ENCODE measurements around the gene CLDN3.

Gene CLDN3

DNA sequence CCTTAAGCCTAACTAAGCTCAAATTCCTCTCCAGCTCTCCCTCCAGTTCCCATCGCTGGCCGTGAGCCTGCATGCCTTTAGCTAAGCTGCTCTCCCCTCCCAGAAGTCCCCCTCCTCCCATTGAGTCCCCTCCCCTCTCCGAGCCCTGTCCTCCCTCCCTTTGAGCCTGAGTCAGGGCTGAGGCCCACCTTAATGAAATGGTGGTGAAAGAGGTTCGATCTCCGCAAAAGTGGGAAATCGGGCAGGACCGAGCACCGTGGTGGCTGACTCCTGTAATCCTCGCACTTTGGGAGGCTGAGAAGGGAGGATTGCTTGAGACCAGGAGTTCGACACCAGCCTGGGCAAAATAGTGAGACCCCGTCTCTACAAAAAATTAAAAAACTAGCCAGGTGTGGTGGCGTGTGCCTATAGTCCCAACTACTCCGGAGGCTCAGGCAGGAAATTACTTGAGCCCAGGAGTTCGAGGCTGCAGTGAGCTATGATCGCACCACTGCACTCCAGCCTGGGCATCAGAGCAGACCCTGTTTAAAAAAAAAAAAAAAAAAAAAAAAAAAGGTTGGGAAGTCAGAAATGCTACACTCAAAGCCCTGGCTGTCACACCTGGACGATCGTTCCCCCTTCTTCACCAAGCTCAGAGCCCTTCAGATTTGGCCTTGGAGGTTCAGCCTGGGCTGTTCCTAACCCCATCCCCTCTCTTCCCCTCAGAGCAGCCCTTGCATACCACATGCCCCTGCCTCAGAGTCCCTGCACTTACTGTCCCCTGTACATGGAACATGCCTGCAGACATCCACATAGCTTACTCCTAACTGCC is 995 bp upstream of the CLDN3 start:
- DNase-seq (ENCODE audit: low spot score) = no peak

DNA sequence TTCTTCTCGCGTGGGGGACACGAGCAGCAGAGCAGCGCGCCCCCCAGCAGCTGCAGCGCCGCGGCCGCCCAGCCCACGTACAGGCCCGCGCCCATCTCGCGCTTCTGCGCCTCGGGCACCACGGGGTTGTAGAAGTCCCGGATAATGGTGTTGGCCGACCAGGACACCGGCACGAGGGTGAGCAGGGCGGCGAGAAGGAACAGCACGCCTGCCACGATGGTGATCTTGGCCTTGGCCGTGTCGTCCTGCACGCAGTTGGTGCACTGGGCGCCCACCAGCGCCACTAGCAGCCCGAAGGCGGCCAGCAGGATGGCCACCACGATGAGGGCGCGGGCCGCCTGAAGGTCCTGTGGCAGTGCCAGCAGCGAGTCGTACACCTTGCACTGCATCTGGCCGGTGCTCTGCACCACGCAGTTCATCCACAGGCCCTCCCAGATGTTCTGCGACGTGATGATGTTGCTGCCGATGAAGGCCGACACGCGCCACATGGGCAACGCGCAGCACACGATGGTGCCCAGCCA is 529 bp downstream of the CLDN3 start:
- DNase-seq (ENCODE audit: low spot score) = no peak

DNA sequence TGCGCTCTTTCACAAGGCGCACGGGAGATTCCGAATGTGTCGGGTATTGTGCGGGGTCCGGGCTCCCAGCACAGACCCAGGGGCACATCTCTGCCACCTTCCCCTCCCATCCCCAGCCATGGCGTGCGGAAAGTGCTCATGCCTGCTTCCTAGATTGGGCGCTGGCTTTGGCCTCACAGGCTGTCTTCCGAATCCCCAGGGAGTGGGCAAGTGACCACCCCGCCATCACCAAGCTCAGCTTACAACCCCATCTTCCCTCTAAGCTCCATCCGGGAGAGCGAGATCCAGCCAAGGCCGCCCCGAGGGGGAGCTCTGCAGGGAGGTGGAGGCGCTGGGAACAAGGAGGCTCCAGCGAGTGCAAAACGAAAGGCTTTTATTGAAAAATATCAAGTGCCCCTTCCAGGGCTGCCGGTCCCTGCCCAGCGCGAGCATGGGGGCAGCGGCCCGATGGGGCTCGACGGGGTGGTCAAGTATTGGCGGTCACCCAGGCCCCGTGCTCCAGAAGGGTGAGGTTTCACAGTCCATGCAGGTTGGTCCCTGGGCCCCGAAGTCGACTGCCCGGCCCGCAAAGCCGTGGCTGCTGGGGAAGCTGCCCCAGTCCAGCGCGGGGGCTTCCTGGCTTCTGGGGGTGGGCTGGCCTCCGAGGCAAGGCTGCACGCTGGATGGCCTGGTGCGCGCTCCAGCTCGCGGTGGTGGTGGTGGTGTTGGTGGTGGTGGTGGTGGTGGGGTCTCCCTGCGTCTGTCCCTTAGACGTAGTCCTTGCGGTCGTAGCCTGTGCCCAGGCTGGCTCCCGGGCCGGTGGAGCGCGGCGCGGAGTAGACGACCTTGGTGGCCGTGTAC is 1.2 kb downstream of the CLDN3 start:
- DNase-seq (ENCODE audit: low spot score) = no peak

DNA sequence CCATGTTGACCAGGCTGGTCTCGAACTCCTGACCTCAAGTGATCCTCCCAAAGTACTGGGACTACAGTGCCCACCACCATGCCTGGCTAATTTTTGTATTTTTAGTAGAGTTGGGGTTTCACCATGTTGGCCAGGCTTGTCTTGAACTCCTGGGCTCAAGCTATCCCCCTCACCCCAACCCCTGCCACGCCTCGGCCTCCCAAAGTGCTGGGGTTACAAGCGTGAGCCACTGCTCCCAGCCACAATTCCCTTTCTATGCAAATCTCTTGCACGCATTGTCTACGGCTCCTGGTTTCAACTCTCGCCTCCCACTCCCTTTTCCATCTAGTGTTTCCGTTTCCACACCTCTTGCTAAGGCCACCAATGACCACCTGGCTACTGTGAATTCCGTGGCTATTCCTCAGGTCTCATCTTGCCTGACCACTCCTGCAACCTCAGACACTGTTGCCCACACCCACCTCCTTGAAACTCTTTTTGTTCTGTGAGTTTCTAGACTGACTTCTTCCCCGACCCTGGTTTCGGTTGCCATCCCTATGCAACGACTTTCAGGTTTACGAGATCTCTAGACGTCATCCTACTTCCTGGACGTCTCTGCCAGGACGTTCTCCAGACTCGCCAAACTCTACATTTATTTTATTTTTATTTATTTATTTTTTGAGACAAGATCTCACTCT is 3.4 kb downstream of the CLDN3 start:
- DNase-seq (ENCODE audit: low spot score) = no peak

DNA sequence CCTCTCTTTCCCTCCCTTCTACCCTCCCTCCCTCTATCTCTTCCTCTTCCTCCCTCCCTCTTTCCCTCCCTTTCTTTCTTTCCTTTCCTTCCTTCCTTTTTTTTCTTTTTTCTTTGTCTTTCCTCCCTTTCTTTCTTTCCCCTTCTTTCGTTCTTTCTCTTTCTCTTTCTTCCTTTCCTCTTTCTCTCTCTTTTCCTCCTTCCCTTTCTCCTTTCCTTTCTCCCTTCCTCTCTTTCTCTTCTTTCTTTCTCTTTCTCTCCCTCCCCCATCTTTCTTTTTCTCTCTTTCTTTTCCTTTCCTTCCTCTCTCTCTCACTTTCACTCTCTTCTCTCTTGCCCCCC is 7.4 kb downstream of the CLDN3 start:
- DNase-seq (ENCODE audit: low spot score) = no peak

DNA sequence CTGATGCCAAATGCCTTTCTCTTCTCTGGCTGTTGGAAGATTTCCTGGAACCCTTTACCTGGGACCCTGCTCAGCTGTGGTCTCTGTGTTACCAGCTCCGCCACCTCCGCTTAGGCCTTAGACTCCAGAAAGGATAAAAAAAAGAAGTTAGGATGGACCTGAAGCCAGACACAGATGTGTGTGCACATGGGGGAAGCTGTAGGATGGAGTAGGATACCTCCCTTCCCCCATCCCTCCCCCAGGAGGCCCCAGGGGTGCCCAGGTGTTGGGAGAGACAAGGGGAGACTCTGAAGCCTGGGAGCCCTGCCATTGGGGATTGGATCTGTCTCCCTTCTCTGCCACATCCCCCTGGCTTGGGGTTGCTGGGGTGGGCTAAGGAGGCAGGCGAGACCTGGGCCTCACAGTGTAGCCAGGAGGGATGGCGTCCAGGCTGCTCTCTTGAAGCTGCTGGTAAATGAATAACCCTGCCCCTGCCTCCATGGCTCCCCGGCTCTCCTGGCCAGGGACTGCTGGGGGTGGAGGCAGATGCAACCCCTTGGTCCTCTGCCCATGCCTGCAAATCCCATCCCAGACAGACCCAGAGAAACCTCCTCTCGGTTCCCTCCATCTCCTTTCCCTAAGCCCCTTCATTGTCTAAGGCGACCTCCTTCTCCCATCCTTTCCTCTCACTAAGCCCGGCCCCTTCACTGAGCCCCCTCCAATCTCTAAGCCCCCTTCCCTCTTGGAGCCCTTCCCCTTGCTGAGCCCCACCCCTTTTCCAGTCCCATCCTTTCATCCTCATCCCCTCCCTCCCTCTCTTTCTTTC is 8.0 kb downstream of the CLDN3 start:
- DNase-seq (ENCODE audit: low spot score) = no peak

DNA sequence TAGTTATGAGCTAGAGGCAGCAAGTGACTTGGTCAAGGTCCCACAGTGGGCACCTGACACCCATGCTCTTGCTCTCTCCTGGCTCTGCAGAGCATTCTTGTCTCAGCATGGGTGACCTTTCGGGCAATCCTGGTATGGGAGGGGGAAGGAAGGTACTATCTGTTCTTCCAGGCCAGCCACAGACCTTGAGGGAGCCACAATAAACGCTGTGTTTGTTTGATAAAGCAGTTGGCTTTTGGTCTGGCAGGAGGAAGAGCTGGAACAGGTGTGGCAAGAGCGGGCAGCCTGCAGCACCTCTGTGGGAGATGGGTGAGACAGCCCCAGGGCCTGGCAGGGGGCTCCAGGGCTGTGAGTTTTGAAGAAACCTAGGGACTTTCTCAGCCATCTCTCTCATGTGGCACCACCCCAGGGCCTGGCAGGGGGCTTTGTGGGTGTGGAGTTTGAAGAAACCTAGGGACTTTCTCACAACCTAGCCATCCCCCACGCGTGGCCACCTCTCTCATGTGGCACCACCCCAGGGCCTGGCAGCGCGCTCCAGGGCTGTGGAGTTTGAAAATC is 11.4 kb downstream of the CLDN3 start:
- DNase-seq (ENCODE audit: low spot score) = no peak

DNA sequence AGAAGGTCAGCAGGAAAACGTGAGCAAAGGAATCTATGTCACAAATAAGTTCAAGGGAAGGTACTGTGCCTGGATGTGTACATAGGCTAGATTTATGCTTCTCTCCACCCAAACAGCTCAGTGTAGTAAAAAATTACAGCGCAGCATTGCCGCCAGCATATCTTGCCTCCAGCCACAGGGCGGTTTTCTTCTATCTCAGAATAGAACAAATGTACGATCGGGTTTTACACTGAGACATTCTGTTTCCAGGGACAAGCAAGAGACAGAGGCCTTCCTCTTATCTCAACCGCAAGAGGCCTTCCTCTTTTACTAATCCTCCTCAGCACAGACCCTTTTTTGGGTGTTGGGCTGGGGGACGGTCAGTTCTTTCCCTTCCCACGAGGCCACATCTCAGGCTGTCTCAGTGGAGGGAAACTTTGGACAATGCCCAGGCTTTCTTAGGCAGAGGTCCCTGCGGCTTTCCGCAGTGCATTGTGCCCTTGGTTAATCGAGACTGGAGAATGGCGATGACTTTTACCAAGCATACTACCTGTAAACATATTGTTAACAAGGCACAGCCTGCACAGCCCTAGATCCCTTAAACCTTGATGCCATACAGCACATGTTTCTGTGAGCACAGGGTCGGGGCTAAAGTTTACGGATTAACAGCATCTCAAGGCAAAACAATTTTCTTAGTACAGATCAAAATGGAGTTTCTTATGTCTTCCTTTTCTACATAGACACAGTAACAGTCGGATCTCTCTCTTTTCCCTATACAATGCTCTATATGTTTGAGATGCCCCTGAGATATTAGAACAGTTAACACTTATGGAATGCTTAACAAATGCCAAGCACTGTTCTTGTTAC is 19.9 kb downstream of the CLDN3 start:
- no peak for DNase-seq (ENCODE audit: low spot score)

DNA sequence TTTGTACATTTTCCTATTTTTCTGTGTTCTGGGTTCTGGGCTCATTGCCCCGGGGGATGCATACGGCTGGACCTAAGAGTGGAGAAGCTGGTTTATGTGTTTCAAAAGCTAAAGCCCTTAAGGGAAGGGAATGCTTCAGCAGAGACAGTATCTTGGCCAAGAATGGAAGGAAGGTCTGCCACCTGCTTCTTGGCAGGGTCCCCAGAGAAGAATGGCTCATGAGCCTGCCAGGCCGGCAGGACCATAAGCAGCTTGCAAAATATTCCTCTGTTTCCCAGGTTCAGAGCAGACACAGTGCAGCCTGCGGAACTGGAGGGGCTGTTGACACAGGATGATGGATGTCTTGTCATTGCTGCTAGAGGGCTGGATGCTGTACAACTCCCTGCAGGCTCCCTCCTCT is 23.7 kb downstream of the CLDN3 start:
- no peak for DNase-seq (ENCODE audit: low spot score)

DNA sequence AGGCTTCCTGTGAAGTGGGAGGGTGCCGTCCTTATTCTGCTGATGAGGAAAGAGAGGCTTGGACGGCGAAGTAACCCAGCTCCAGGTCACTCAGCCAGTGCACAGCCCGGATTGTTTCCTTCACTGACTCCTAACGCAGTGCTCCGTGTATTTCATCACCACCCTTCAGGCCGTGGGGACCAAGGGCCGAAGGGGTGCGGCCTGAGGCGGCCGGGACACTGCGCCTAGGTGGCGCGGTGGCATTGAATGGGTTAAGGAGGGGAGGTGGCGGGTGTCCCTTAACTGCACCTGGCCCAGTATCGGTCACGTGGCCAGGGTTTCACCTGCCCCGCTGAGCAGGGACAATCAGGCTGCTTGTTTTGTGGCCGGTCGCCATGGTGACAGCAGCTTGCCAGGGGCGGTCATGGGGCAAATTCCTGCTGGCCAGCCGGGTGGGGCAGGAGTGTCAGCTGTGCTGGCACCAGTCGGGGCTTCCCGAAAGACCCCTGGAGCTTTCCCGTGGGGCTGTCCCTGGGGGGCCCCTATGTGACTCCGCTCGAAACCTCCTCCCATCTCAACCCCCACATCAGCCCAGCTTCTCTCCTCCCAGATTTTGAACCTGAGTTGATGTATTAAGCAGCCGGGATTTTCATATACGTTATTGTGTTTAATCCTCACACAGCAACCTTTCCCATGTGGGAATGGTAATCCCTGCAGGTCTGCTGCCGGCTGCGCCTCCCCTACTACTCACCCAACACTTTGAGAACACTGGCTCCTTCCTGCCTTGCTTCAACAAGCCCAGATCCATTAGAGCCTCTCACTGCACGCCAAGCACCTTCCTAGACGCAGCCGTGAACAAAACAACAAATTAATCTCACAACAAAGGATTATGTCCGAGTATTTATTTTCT is 27.1 kb downstream of the CLDN3 start:
- DNase-seq (ENCODE audit: low spot score) = no peak

DNA sequence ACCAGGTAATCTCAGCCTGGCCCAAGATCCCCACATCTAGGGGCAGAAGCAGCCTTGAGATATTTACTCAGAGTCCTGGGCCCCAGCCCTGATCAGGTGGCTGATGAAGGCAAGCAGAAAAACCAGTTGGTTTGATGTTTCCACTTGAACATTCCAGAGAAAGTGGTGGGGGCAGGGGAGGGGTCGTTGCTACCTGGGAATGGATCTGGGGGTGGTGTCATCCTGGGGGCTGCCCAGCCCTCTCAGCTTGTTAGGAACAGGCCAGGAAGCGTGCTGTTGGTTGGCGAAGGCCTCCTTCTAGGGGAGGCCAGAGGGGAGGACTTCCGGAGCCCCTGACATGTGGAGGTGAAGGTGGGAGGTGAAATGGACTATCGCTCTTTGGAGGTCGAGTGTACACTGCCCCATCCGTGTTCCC is 27.7 kb downstream of the CLDN3 start:
- DNase-seq (ENCODE audit: low spot score) = no peak

DNA sequence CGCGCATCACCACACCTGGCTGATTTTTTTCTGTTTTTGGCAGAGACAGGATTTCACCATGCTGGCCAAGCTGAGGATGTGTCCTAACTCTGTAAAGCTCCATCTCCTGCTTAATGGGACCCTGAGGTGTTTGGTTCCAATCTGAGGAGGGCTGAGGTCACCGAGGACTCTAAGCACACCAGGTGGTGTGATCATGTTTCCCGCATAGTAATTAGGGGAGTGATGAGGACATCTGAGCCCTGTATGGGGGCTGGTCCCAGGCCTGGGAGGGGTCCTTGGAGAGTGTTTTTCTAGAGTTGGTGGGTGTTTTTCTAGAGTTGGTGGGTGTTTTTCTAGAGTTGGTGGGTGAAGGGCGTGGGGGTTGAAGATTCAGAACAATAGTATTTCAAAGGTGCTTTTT is 28.5 kb downstream of the CLDN3 start:
- no peak for DNase-seq (ENCODE audit: low spot score)

DNA sequence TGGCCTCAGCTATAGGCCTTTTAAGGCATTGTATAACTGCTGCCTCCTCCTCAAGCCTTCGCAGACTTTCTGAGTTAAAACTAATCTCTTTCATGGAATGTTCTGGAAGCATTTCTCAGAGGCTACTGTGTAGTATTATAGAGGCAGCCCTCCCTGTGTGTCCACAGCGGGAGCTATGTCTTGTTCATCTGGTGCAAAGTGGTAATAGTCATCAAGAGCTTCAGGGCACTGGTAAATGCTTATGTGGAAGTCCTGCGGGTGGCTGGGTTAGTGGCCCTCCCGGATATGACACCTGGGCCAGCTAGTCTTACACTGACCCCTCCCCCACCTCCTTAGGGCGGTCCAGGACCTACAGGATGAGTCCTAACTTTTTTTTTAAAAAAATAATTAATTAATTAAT is 29.3 kb downstream of the CLDN3 start:
- DNase-seq (ENCODE audit: low spot score) = no peak

DNA sequence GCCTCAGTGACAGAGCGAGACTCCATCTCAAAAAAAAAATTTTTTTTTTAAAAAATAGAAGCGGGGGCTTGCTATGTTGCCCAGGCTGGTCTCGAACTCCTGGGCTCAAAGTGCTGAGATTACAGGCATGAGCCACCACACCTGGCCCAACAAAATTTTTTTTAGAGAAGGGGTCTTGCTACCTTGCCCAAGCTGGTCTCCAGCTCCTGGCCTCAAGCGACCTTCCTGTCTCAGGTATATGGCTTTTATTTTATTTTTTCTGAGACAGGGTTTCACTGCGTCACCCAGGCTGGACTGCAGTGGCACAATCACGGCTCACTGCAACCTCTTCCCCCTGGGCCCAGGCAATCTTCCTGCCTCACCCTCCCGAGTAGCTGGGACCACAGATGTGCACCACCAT is 29.9 kb downstream of the CLDN3 start:
- no peak for DNase-seq (ENCODE audit: low spot score)

DNA sequence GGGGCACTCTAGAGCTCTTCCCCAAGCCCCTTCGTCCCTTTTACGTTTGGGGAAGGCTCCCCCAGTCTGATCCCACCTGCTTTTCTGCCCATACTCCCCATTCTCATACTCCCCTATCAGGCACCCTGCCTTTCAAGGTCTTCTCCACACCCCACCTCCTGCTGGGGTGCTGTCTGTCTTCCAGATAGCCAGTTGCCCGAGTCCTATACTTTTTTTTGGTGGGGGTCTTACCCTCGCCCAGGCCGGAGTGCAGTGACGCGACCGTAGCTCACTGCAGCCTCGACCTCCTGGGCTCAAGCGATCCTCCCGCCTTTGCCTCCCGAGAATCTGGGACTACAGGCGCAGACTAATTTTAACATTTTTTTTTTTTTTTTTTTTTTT is 30.7 kb downstream of the CLDN3 start:
- no peak for DNase-seq (ENCODE audit: low spot score)

DNA sequence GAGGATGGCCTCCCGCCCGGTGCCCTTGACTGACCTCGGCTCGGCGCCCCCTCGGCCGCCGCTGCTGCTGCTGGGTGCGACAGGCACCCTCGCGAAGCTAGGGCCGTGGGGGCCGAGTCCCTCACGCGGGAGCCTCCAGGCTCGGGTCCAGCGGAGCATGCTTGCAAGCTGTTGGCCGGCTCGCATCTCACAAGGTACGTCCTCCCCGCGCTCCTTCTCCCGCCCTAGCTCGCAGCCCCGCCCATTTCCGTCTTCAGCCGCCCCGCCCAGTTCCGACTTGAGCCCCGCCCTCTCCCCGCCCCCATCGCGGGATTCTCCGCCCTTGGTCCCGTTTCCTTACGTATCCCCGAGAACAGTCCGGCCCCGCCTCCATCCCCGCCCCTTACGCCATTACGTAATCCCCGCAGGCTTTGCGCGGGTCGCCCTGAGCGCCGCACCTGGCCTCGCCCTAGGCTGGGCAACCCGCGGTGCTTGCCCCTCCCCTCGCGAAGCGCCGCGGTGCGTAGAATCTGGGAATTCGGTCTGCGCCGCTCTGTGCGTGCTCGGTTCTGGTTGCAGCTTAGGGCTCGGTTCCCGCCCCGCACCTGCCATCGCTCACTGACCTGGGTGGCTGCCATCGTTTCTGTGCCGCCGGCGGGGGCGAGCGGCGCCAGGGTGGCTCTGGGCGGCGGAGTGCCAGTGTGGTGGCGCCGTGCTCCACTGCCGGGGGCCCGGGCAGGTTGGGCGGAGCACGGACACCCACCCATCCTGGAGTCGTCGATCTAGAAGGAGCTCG is 31.3 kb downstream of the CLDN3 start, which contains the start of gene ABHD11:
Gene ABHD11, minus strand, starts transcription at position 191 of the 775 bp plus-strand sequence. Its CDS starts 32 bp downstream, at position 159.
- DNase-seq (ENCODE audit: low spot score) = peak; percentile 98

DNA sequence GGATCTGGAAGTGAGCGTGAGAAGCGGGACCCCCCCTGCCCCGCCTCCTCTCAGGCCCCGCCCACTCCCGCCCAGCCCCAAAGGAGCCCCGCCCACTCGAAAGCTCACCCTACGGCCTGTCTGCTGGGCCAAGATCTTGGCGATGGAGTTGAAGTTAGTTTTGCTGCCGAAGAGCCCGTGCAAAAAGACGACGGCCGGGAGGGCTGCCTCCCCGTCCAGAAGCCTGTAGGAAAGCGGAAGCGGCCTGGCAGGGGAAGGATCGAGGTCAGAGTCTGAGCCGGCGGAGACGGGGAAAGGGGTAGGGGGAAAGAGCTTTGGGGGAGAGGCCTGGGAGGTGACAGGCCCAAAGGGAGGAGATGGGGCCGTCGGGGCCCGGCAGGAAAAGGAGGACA is 31.9 kb downstream of the CLDN3 start:
- DNase-seq (ENCODE audit: low spot score) = peak; percentile 55

DNA sequence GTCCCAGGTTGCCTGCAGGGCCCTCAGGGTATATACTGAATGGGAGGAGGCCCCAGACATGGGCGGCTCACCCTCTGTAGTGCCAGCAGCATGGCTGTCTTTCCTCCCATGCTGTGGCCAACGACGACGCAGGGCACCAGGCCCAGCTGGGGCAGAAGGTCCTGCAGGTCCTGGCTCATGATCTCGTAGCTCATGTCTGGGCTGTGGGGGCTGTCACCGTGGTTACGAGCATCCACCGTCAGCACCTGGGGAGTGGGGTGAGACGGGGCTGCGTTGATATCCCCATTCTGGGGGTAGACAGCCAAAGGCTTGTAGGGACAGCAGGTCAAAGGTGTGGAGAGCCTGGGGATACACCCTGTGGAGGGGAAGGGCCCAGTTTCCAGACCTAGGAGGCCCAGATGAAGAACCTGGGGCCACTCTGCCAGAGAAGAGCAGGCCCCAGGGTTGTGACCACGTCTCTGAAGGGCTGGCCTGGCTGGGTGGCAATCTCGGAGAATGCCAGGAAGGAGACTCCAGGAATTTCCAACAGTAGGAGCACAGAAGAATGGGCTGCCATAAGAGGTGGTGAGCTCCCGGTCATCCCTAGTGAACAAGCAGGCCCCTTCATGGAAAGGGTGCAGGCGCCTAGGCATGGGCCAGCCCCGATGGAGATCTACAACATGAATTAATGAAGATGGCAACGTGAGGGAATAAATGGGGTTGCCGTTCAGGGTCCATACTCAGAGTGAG is 32.4 kb downstream of the CLDN3 start:
- no peak for DNase-seq (ENCODE audit: low spot score)

Data from CD4-positive, alpha-beta T cell treated with Interleukin-2 at 100 ng/mL for 4 hours (primary cell).